H9 (cell line): ENCODE data around the gene ASCC3. TPM values are rescaled to one million over a fixed set of nuclear protein-coding genes. Genes with fewer than 3 reads are reported as not detected.

Source experiments
- DNase-seq: peaks from one replicate; pipeline ENCODE4 v3.0.0-alpha.2; 2017
- H2AFZ ChIP-seq: one replicate; pipeline ENCODE4 v1.6.1; 2013; ENCODE audit warnings: mild to moderate bottlenecking, low read length, control low read depth, moderate library complexity
- H2AK5ac ChIP-seq: 2 replicates; pipeline ENCODE4 v1.6.1; 2013; ENCODE audit warnings: low read length, control low read depth, mixed read lengths; ENCODE audit not compliant: insufficient read length
- H2BK120ac ChIP-seq: one replicate; pipeline ENCODE4 v1.6.1; 2013; ENCODE audit warnings: low read depth, mild to moderate bottlenecking, low read length, control low read depth, inconsistent platforms; ENCODE audit not compliant: poor library complexity, severe bottlenecking
- H2BK12ac ChIP-seq: 2 replicates; pipeline ENCODE4 v1.6.1; 2013; ENCODE audit warnings: low read length, control low read depth, mixed read lengths, low read depth; ENCODE audit not compliant: insufficient read length
- H2BK15ac ChIP-seq: 2 replicates; pipeline ENCODE4 v1.6.1; 2013; ENCODE audit warnings: low read depth, low read length, control low read depth
- H2BK20ac ChIP-seq: one replicate; pipeline ENCODE4 v1.6.1; 2013; ENCODE audit warnings: low read depth, mild to moderate bottlenecking, low read length, control low read depth, inconsistent platforms; ENCODE audit not compliant: poor library complexity, severe bottlenecking
- H2BK5ac ChIP-seq: 2 replicates; pipeline ENCODE4 v1.6.1; 2013; ENCODE audit warnings: low read length, control low read depth, mixed read lengths; ENCODE audit not compliant: insufficient read length
- H3K14ac ChIP-seq: 2 replicates; pipeline ENCODE4 v1.6.1; 2013; ENCODE audit warnings: low read length, control low read depth; ENCODE audit not compliant: insufficient read depth
- H3K18ac ChIP-seq: 2 replicates; pipeline ENCODE4 v1.6.1; 2013; ENCODE audit warnings: low read depth, mild to moderate bottlenecking, mixed read lengths, low read length, control low read depth; ENCODE audit not compliant: insufficient read length
- H3K23ac ChIP-seq: 2 replicates; pipeline ENCODE4 v1.6.1; 2013; ENCODE audit warnings: low read length, control low read depth, mixed read lengths, low read depth; ENCODE audit not compliant: insufficient read length
- H3K23me2 ChIP-seq: 2 replicates; pipeline ENCODE4 v1.6.1; 2013; ENCODE audit warnings: low read depth, mild to moderate bottlenecking, mixed read lengths, low read length, control low read depth; ENCODE audit not compliant: insufficient read length, poor library complexity, severe bottlenecking
- H3K27ac ChIP-seq: 2 replicates; pipeline ENCODE4 v1.5.1; 2013; ENCODE audit warnings: low read length, control low read depth, mixed read lengths, low read depth; ENCODE audit not compliant: insufficient read length
- H3K27me3 ChIP-seq: 2 replicates; pipeline ENCODE4 v1.6.1; 2013; ENCODE audit warnings: low read length, control low read depth, inconsistent platforms; ENCODE audit not compliant: insufficient read depth
- H3K4ac ChIP-seq: 2 replicates; pipeline ENCODE4 v1.6.1; 2013; ENCODE audit warnings: low read depth, mild to moderate bottlenecking, control low read depth, inconsistent platforms, low read length, moderate library complexity
- H3K4me1 ChIP-seq: 2 replicates; pipeline ENCODE4 v1.6.1; 2013; ENCODE audit warnings: low read length, control low read depth, inconsistent platforms; ENCODE audit not compliant: insufficient read depth
- H3K4me2 ChIP-seq: 2 replicates; pipeline ENCODE4 v1.6.1; 2013; ENCODE audit warnings: low read length, control low read depth, mixed read lengths; ENCODE audit not compliant: insufficient read length, insufficient read depth
- H3K56ac ChIP-seq: 2 replicates; pipeline ENCODE4 v1.6.1; 2013; ENCODE audit warnings: low read depth, mild to moderate bottlenecking, mixed read lengths, low read length, control low read depth; ENCODE audit not compliant: insufficient read length
- H3K79me1 ChIP-seq: 2 replicates; pipeline ENCODE4 v1.6.1; 2013; ENCODE audit warnings: low read depth, mild to moderate bottlenecking, moderate library complexity, low read length, control low read depth, inconsistent platforms; ENCODE audit not compliant: insufficient read depth, poor library complexity, severe bottlenecking
- H3K79me2 ChIP-seq: 2 replicates; pipeline ENCODE4 v1.6.1; 2013; ENCODE audit warnings: low read length, control low read depth, inconsistent platforms; ENCODE audit not compliant: insufficient read depth
- H3K9ac ChIP-seq: 2 replicates; pipeline ENCODE4 v1.6.1; 2013; ENCODE audit warnings: low read length, control low read depth, mixed read lengths; ENCODE audit not compliant: insufficient read length; ENCODE audit errors: extremely low read depth
- H3K9me3 ChIP-seq: one replicate; pipeline ENCODE4 v1.6.1; 2013; ENCODE audit warnings: low read depth, low read length, inconsistent platforms; ENCODE audit not compliant: control insufficient read depth
- H3T11ph ChIP-seq: one replicate; pipeline ENCODE4 v1.6.1; 2013; ENCODE audit warnings: mild to moderate bottlenecking, low read length, control low read depth, inconsistent platforms
- H4K20me1 ChIP-seq: one replicate; pipeline ENCODE4 v1.6.1; 2013; ENCODE audit not compliant: control insufficient read depth, insufficient read length, insufficient read depth
- H4K5ac ChIP-seq: 2 replicates; pipeline ENCODE4 v1.6.1; 2013; ENCODE audit warnings: low read depth, mild to moderate bottlenecking, mixed read lengths, low read length, control low read depth; ENCODE audit not compliant: insufficient read length
- H4K8ac ChIP-seq: replicated peaks from 2 replicates; pipeline ENCODE4 v1.6.1; 2013; ENCODE audit warnings: low read length, control low read depth, mixed read lengths, low read depth; ENCODE audit not compliant: insufficient read length
- H4K91ac ChIP-seq: 2 replicates; pipeline ENCODE4 v1.6.1; 2013; ENCODE audit warnings: low read depth, mild to moderate bottlenecking, moderate library complexity, mixed read lengths, low read length, control low read depth; ENCODE audit not compliant: insufficient read length
- H3K27ac Mint-ChIP-seq, 3 experiments: 2 replicates in 2 of 3; 3 replicates in 1 of 3; pipeline ENCODE4 v1.8.0; 2020 to 2021; ENCODE audit warnings: mixed read lengths in 3 of 3, mild to moderate bottlenecking in 1 of 3, moderate library complexity in 1 of 3
- H3K27me3 Mint-ChIP-seq: 2 replicates; pipeline ENCODE4 v1.8.0; 2021; ENCODE audit warnings: low read depth, mild to moderate bottlenecking, moderate library complexity, mixed read lengths
- H3K36me3 Mint-ChIP-seq, 3 experiments: 2 replicates in 2 of 3; 3 replicates in 1 of 3; pipeline ENCODE4 v1.8.0; 2020 to 2021; ENCODE audit warnings: low read depth in 3 of 3, mixed read lengths in 3 of 3; ENCODE audit not compliant: insufficient read depth in 1 of 3
- H3K4me1 Mint-ChIP-seq, 2 experiments: 2 replicates each; pipeline ENCODE4 v1.8.0; 2020; ENCODE audit warnings: mixed read lengths in 2 of 2
- H3K4me3 Mint-ChIP-seq, 2 experiments: 2 replicates in 1 of 2; 3 replicates in 1 of 2; pipeline ENCODE4 v1.8.0; 2020 to 2021; ENCODE audit warnings: mild to moderate bottlenecking in 2 of 2, mixed read lengths in 2 of 2, moderate library complexity in 1 of 2
- H3K9me3 Mint-ChIP-seq, 2 experiments: 2 replicates in 1 of 2; 3 replicates in 1 of 2; pipeline ENCODE4 v1.8.0; 2020; ENCODE audit warnings: mild to moderate bottlenecking in 2 of 2, mixed read lengths in 2 of 2, moderate library complexity in 1 of 2
- WGBS: extraction: QIAGEN DNeasy Blood & Tissue Kit; methylation state at CpG from one replicate; pipeline ENCODE4 v1.1.7; 2013; ENCODE audit warnings: missing lambda C conversion rate, low lambda C conversion rate, mixed read lengths; ENCODE audit not compliant: insufficient read length; ENCODE audit errors: extremely low coverage; 5-methylcytosine and 5-hydroxymethylcytosine counted together
- total RNA-seq: library from RNA; stranded (reverse); gene quantifications from 2 replicates; pipeline ENCODE4 v1.2.1, GENCODE V29; 2021
- TF ChIP-seq, protein P1 (sequence below): fragments of 200-600 bp; sonication (generic); conservative IDR thresholded peaks from 3 replicates; pipeline ENCODE4 v1.8.0; 2021; ENCODE audit warnings: antibody characterized with exemption, mild to moderate bottlenecking

The ASCC3 gene
- total RNA-seq, 1 experiment from 2014 or later, result 63.8 TPM

DNA sequence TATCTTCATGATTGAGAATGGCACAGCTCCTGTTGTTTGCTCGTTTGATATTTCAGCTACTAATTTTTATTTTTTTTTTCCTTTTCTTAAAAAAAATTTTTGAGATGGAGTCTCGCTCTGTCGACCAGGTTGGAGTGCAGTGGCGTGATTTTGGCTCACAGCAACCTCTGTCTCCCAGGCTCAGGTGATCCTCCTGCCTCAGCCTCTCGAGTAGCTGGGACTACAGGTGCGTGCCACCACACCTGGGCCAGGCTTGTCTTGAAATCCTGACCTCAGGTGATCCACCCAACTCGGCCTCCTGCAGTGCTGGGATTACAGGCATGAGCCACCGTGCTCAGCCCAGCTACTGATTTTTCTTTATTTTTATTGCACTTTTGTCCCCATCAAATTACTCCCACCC is 266.2 kb downstream of the ASCC3 start:
- Histone ChIP-seq H3K23me2 (no peaks in the 10 kb centered on the region), H2AK5ac (no peak overlapping the region), H3T11ph (no peak overlapping the region), H3K18ac (no peak overlapping the region), H4K5ac (no peak overlapping the region), H3K14ac (no peak overlapping the region), H3K9me3 (no peaks in the 10 kb centered on the region), H2BK120ac (no peak overlapping the region), H2BK12ac (no peak overlapping the region), H2BK5ac (no peak overlapping the region), H3K27me3 (no peaks in the 10 kb centered on the region), H2AFZ (no peak overlapping the region), H4K8ac (no peak overlapping the region), H3K27ac (no peak overlapping the region), H3K4me1 (no peaks in the 10 kb centered on the region), H3K9ac (no peak overlapping the region), H3K79me2 (no peaks in the 10 kb centered on the region), H4K20me1 (no peaks in the 10 kb centered on the region), H3K79me1 (no peaks in the 10 kb centered on the region), H2BK20ac (no peak overlapping the region), H3K56ac (no peak overlapping the region), H3K4ac (no peak overlapping the region), H2BK15ac (no peak overlapping the region), H3K23ac (no peak overlapping the region), H3K4me2 (no peak overlapping the region), H4K91ac (no peak overlapping the region)
- no CpG with 5 or more reads among the region's 8 CpGs for WGBS
- H3K27ac Mint-ChIP-seq, result no peak overlapping the region
- no peak overlapping the region for H3K4me3 Mint-ChIP-seq
- DNase-seq, result no peak
- TF ChIP-seq, protein P1, sequence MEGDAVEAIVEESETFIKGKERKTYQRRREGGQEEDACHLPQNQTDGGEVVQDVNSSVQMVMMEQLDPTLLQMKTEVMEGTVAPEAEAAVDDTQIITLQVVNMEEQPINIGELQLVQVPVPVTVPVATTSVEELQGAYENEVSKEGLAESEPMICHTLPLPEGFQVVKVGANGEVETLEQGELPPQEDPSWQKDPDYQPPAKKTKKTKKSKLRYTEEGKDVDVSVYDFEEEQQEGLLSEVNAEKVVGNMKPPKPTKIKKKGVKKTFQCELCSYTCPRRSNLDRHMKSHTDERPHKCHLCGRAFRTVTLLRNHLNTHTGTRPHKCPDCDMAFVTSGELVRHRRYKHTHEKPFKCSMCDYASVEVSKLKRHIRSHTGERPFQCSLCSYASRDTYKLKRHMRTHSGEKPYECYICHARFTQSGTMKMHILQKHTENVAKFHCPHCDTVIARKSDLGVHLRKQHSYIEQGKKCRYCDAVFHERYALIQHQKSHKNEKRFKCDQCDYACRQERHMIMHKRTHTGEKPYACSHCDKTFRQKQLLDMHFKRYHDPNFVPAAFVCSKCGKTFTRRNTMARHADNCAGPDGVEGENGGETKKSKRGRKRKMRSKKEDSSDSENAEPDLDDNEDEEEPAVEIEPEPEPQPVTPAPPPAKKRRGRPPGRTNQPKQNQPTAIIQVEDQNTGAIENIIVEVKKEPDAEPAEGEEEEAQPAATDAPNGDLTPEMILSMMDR, result no peak
- peaks cover 0 to 7% (median 0%) of the 10 kb centered on the region in 3 experiments; a peak in 2 of 7 replicates for H3K36me3 Mint-ChIP-seq
- H3K27me3 Mint-ChIP-seq, result no peaks in the 10 kb centered on the region
- H3K4me1 Mint-ChIP-seq, result no peaks in the 10 kb centered on the region; a peak in 1 of 4 replicates
- H3K9me3 Mint-ChIP-seq, result no peaks in the 10 kb centered on the region
